GM12878 (cell line): ENCODE measurements around the gene SSH3. TPM values are rescaled to one million over a fixed set of nuclear protein-coding genes. Genes with fewer than 3 reads are reported as not detected.

Source experiments
- ATAC-seq: fragments of 200-7000 bp; cut with Tn5 transposase; 3 replicates; pipeline ENCODE4 v1.9.1; 2020; ENCODE audit warnings: mild to moderate bottlenecking, moderate library complexity
- BruUV-seq: library from RNA; stranded (reverse); fragments of 400-500 nt; replicated peaks from 2 replicates; lab custom pipeline; 2021; lab: Mats Ljungman, UMichigan
- CTCF ChIA-PET: fragments of 300-600 bp; sonication (Branson Sonifier 250); formaldehyde crosslinking; extraction: SDS; loops from one replicate; lab custom pipeline; 2021; ENCODE audit warnings: inconsistent platforms; lab: Yijun Ruan, JAX
- POLR2A ChIA-PET: fragments of 350-600 bp; formaldehyde crosslinking; extraction: SDS; loops from one replicate; lab custom pipeline; 2021; ENCODE audit warnings: inconsistent platforms; lab: Charles Lee
- RAD21 ChIA-PET: fragments of 300-600 bp; sonication (Branson Sonifier 250); formaldehyde crosslinking; loops from one replicate; lab custom pipeline; 2023; ENCODE audit warnings: antibody characterized with exemption; ENCODE audit not compliant: unreplicated experiment; lab: Charles Lee
- SMC1A ChIA-PET: fragments of 300-600 bp; sonication (Branson Sonifier 250); formaldehyde crosslinking; loops from one replicate; lab custom pipeline; 2023; ENCODE audit not compliant: unreplicated experiment, uncharacterized antibody; lab: Charles Lee
- DNase-seq: peaks from one replicate; pipeline ENCODE4 v3.0.0-alpha.2; 2011; ENCODE audit warnings: low read depth, low spot score
- FAIRE-seq: peaks from 3 replicates; lab custom pipeline; 2011; peaks lifted over from hg19 to GRCh38; lab: Jason Lieb, UNC
- H2AFZ ChIP-seq: 2 replicates; pipeline ENCODE4 v1.6.0; 2011; ENCODE audit warnings: low read depth, low read length, control low read depth; ENCODE audit not compliant: control insufficient read depth
- H3K27ac ChIP-seq: 2 replicates; pipeline ENCODE4 v1.5.1; 2011; ENCODE audit warnings: control low read depth; ENCODE audit not compliant: control insufficient read depth, insufficient read depth
- H3K27me3 ChIP-seq, 2 experiments: replicated peaks in 1 of 2; 2 replicates each; pipeline versions ENCODE4 v1.6.0 to v1.6.1; 2011; ENCODE audit warnings: low read length in 1 of 2; ENCODE audit not compliant: control insufficient read depth in 2 of 2, insufficient read depth in 2 of 2
- H3K36me3 ChIP-seq, 2 experiments: 2 replicates each; pipeline ENCODE4 v1.5.1; 2011; ENCODE audit warnings: low read length in 1 of 2; ENCODE audit not compliant: control insufficient read depth in 2 of 2, insufficient read depth in 2 of 2
- H3K4me1 ChIP-seq: 2 replicates; pipeline ENCODE4 v1.6.1; 2011; ENCODE audit warnings: mild to moderate bottlenecking, low read length, moderate library complexity, mixed read lengths; ENCODE audit not compliant: control insufficient read depth, insufficient read depth
- H3K4me2 ChIP-seq: 2 replicates; pipeline ENCODE4 v1.6.0; 2011; ENCODE audit warnings: control low read depth; ENCODE audit not compliant: control insufficient read depth, insufficient read depth
- H3K4me3 ChIP-seq: fragments of 200-600 bp; sonication (generic); 2 replicates; pipeline ENCODE4 v1.5.1; 2016
- H3K79me2 ChIP-seq: 2 replicates; pipeline ENCODE4 v1.6.0; 2011; ENCODE audit warnings: low read length; ENCODE audit not compliant: control insufficient read depth, insufficient read depth
- H3K9ac ChIP-seq: 2 replicates; pipeline ENCODE4 v1.8.0; 2011; ENCODE audit warnings: low read length, control low read depth, mixed read lengths; ENCODE audit not compliant: control insufficient read depth, insufficient read depth
- H3K9me3 ChIP-seq: replicated peaks from 3 replicates; pipeline ENCODE4 v1.5.1; 2011; ENCODE audit warnings: mild to moderate bottlenecking, low read length; ENCODE audit not compliant: control insufficient read depth, insufficient read depth
- H4K20me1 ChIP-seq: 2 replicates; pipeline ENCODE4 v1.6.0; 2011; ENCODE audit not compliant: control insufficient read depth, insufficient read depth
- BRCA1 ChIP-seq: IDR thresholded peaks from 2 replicates; pipeline ENCODE4 v1.6.1; 2011; ENCODE audit warnings: low read depth, low read length, improper control_type of control experiment
- CREB1 ChIP-seq: IDR thresholded peaks from 2 replicates; pipeline ENCODE4 v1.6.1; 2012; ENCODE audit warnings: low read depth, mild to moderate bottlenecking, inconsistent platforms
- ESRRA ChIP-seq: IDR thresholded peaks from 2 replicates; pipeline ENCODE4 v1.6.1; 2012; ENCODE audit warnings: mild to moderate bottlenecking, low read length, improper control_type of control experiment
- FOS ChIP-seq: IDR thresholded peaks from 3 replicates; pipeline ENCODE4 v1.6.1; 2011; ENCODE audit warnings: borderline replicate concordance; ENCODE audit not compliant: insufficient read length; ENCODE audit errors: extremely low read depth
- PML ChIP-seq: IDR thresholded peaks from 2 replicates; pipeline ENCODE4 v1.6.1; 2012; ENCODE audit warnings: low read length, inconsistent platforms
- RAD51 ChIP-seq: fragments of 450-650 bp; IDR thresholded peaks from 2 replicates; pipeline ENCODE4 v1.6.1; 2016; ENCODE audit warnings: moderate library complexity, mild to moderate bottlenecking, inconsistent platforms
- ZNF217 ChIP-seq: fragments of 450-650 bp; IDR thresholded peaks from 2 replicates; pipeline ENCODE4 v1.6.1; 2017; ENCODE audit warnings: antibody characterized with exemption, mild to moderate bottlenecking
- WGBS: methylation state at CpG from one replicate; pipeline ENCODE4 v1.1.6; 2016; ENCODE audit warnings: low lambda C conversion rate; ENCODE audit not compliant: insufficient replicate concordance, insufficient coverage; ENCODE audit errors: missing lambda C conversion rate; 5-methylcytosine and 5-hydroxymethylcytosine counted together
- in situ Hi-C: fragments of 300-500 bp; cut with MboI; formaldehyde crosslinking; loops from 9 replicates; pipeline ENCODE4 v1.14.3; 2018; ENCODE audit warnings: mixed read lengths
- intact Hi-C: fragments of 100-400 bp; cut with micrococcal nuclease; formaldehyde crosslinking; loops from one replicate; pipeline ENCODE4 v1.14.2; 2022; ENCODE audit not compliant: unreplicated experiment
- polyA plus RNA-seq, 11 experiments: library from polyadenylated mRNA; depleted of rRNA in 4 of 11; unstranded in 6 of 11; stranded (reverse) in 5 of 11; fragments of >200 nt; fragmentation: Nextera tagmentation in 4 of 11; fragmentation: Illumina TruSeq in 1 of 11; extraction: Ambion mirVana in 4 of 11; extraction: Trizol in 1 of 11; gene quantifications; 1 replicate in 1 of 11; 2 replicates in 10 of 11; pipeline versions ENCODE4 v1.2.1 to v1.2.3, GENCODE V29; 2011 to 2016; ENCODE audit warnings: inconsistent platforms in 2 of 11, missing spikeins in 2 of 11, low read depth in 1 of 11
- total RNA-seq, 4 experiments: library from RNA; depleted of rRNA in 3 of 4; stranded (reverse); fragments of >200 nt in 3 of 4; fragmentation: Illumina TruSeq in 1 of 4; extraction: Trizol in 1 of 4; gene quantifications; 2 replicates each; pipeline versions ENCODE4 v1.2.1 to v1.2.3, GENCODE V29; 2013 to 2021
- TF ChIP-seq, protein P1 (sequence below): fragments of 450-650 bp; IDR thresholded peaks from 2 replicates; pipeline ENCODE4 v1.6.1; 2016; ENCODE audit warnings: mild to moderate bottlenecking
- TF ChIP-seq, protein P2 (sequence below): fragments of 450-650 bp; IDR thresholded peaks from 2 replicates; pipeline ENCODE4 v1.6.1; 2014; ENCODE audit warnings: mild to moderate bottlenecking
- TF ChIP-seq, protein P3 (sequence below): IDR thresholded peaks from 2 replicates; pipeline ENCODE4 v1.6.1; 2012; ENCODE audit warnings: improper control_type of control experiment, low read depth, low read length; ENCODE audit not compliant: insufficient replicate concordance
- TF ChIP-seq, protein P4 (sequence below): fragments of 450-650 bp; conservative IDR thresholded peaks from 2 replicates; pipeline ENCODE4 v1.6.1; 2017; ENCODE audit warnings: mild to moderate bottlenecking, moderate library complexity

SSH3 gene
- total and polyA plus RNA-seq, 10 of the 15 experiments (the other 5 are each of a cell fraction or from before 2014, with no cell fraction given) = 0.05 to 0.83 (median 0.28) TPM; not detected in 3

DNA sequence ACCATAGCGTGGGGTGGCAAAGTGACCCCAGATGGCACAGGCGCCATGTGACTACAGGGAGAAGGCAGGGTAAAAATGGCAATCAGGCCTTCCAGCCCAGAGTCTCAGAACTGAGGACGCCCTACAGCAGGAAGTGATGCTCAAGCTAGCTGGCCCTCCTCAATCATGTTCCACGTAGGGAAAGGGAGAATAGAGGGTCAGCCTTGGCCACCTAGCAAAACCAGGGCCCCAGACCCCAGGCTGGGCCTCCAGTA, 15.2 kb upstream of the SSH3 start (continued):
- TF ChIP-seq, protein P1, sequence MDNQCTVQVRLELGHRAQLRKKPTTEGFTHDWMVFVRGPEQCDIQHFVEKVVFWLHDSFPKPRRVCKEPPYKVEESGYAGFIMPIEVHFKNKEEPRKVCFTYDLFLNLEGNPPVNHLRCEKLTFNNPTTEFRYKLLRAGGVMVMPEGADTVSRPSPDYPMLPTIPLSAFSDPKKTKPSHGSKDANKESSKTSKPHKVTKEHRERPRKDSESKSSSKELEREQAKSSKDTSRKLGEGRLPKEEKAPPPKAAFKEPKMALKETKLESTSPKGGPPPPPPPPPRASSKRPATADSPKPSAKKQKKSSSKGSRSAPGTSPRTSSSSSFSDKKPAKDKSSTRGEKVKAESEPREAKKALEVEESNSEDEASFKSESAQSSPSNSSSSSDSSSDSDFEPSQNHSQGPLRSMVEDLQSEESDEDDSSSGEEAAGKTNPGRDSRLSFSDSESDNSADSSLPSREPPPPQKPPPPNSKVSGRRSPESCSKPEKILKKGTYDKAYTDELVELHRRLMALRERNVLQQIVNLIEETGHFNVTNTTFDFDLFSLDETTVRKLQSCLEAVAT = 0 out of 2 replicates have a peak, but pooled peaks have one; percentile 19
- TF ChIP-seq PML (no peak), ZNF217 (no peak), RAD51 (peak; percentile 65)

DNA sequence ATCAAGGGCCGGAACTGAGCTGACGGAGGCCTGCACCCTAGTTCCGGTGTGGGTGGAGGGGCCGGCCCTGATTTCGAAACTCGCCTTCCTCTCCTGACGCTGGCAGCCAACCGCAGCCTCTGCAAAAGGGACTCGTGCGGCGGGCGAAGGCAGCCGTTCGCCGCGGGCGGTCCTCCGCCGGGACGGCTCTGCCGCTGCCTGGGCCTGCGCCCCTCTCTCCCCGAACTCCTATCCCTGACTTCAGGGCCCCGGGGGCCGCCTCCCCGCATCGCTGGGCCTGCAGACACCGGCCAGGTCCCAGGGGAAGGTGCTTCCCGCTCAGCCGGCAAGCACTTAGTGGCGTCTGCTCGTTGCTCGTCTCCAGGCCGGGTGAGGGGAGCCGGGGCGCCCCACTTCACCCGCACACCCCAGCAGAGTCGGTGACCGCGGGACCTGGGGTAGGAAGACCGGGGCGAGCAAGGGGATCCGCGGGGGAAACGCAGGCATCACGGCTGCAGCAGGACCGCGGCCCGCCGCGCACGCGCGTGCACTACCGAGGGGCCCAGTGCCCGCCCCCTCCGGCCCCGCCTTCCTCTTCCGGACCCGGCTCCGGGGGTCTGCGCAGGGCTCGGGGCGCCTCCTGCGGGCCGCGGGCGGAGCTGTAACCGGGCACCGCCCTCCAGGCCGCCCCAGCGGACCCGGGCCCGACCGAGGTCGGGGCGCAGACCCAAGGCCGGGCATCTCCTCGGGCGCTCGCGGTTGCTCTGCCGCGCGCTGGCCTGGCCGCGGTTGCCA, 14.7 kb upstream of the SSH3 start:
- peaks cover 16 to 36% of the 10 kb centered on the region in 2 experiments; a peak in 3 of 4 replicates for H3K36me3 ChIP-seq
- SMC1A ChIA-PET = interaction anchor here (0.7 to 3.6 kb wide), 8 partner anchors 10 to 93 kb away, joined by 3 to 35 read pairs (median 5); partner anchors contain the start of gene POLD4
- intact Hi-C loops = loop anchor here (1.0 kb wide), 3 partner anchors 11 to 29 kb away; no protein-coding TSS in a partner anchor
- TF ChIP-seq, protein P2, sequence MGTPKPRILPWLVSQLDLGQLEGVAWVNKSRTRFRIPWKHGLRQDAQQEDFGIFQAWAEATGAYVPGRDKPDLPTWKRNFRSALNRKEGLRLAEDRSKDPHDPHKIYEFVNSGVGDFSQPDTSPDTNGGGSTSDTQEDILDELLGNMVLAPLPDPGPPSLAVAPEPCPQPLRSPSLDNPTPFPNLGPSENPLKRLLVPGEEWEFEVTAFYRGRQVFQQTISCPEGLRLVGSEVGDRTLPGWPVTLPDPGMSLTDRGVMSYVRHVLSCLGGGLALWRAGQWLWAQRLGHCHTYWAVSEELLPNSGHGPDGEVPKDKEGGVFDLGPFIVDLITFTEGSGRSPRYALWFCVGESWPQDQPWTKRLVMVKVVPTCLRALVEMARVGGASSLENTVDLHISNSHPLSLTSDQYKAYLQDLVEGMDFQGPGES = no peak
- TF ChIP-seq CREB1 (peak; percentile 78), ESRRA (0 out of 2 replicates have a peak, but pooled peaks have one; percentile 44), BRCA1 (no peak), FOS (no peak)
- TF ChIP-seq, protein P3, sequence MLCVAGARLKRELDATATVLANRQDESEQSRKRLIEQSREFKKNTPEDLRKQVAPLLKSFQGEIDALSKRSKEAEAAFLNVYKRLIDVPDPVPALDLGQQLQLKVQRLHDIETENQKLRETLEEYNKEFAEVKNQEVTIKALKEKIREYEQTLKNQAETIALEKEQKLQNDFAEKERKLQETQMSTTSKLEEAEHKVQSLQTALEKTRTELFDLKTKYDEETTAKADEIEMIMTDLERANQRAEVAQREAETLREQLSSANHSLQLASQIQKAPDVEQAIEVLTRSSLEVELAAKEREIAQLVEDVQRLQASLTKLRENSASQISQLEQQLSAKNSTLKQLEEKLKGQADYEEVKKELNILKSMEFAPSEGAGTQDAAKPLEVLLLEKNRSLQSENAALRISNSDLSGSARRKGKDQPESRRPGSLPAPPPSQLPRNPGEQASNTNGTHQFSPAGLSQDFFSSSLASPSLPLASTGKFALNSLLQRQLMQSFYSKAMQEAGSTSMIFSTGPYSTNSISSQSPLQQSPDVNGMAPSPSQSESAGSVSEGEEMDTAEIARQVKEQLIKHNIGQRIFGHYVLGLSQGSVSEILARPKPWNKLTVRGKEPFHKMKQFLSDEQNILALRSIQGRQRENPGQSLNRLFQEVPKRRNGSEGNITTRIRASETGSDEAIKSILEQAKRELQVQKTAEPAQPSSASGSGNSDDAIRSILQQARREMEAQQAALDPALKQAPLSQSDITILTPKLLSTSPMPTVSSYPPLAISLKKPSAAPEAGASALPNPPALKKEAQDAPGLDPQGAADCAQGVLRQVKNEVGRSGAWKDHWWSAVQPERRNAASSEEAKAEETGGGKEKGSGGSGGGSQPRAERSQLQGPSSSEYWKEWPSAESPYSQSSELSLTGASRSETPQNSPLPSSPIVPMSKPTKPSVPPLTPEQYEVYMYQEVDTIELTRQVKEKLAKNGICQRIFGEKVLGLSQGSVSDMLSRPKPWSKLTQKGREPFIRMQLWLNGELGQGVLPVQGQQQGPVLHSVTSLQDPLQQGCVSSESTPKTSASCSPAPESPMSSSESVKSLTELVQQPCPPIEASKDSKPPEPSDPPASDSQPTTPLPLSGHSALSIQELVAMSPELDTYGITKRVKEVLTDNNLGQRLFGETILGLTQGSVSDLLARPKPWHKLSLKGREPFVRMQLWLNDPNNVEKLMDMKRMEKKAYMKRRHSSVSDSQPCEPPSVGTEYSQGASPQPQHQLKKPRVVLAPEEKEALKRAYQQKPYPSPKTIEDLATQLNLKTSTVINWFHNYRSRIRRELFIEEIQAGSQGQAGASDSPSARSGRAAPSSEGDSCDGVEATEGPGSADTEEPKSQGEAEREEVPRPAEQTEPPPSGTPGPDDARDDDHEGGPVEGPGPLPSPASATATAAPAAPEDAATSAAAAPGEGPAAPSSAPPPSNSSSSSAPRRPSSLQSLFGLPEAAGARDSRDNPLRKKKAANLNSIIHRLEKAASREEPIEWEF = no peak
- TF ChIP-seq, protein P4, sequence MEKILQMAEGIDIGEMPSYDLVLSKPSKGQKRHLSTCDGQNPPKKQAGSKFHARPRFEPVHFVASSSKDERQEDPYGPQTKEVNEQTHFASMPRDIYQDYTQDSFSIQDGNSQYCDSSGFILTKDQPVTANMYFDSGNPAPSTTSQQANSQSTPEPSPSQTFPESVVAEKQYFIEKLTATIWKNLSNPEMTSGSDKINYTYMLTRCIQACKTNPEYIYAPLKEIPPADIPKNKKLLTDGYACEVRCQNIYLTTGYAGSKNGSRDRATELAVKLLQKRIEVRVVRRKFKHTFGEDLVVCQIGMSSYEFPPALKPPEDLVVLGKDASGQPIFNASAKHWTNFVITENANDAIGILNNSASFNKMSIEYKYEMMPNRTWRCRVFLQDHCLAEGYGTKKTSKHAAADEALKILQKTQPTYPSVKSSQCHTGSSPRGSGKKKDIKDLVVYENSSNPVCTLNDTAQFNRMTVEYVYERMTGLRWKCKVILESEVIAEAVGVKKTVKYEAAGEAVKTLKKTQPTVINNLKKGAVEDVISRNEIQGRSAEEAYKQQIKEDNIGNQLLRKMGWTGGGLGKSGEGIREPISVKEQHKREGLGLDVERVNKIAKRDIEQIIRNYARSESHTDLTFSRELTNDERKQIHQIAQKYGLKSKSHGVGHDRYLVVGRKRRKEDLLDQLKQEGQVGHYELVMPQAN = peak; percentile 88

More for the DNA sequence above, 14.7 kb upstream of the SSH3 start:
- no peaks in the 10 kb centered on the region for H4K20me1 ChIP-seq
- H3K4me1 ChIP-seq = peaks cover 26% of the 10 kb centered on the region
- BruUV-seq = no TSS peak
- H3K9ac ChIP-seq = peak overlapping the region; percentile 96
- in situ Hi-C loops = no loop called here
- H3K27ac ChIP-seq = peak overlapping the region; percentile 99
- H3K9me3 ChIP-seq = no peaks in the 10 kb centered on the region
- ChIA-PET POLR2A (interaction anchor here (0.6 to 3.3 kb wide), 14 partner anchors 11 to 170 kb away, joined by 3 to 46 read pairs (median 5); partner anchors contain the start of genes GRK2 and KDM2A), CTCF (interaction anchor here (0.7 to 3.1 kb wide), 11 partner anchors 11 to 94 kb away, joined by 3 to 18 read pairs (median 7); partner anchors contain the start of genes GRK2 and SSH3), RAD21 (interaction anchor here (0.7 to 4.0 kb wide), 11 partner anchors 11 to 113 kb away, joined by 3 to 28 read pairs (median 6); partner anchors contain the start of genes GRK2 and PPP1CA)
- ATAC-seq (peak; percentile 88), DNase-seq (peak; percentile 61), FAIRE-seq (peak; percentile 99)
- peak overlapping the region; percentile 94 for H3K4me2 ChIP-seq
- H3K79me2 ChIP-seq = peaks cover 19% of the 10 kb centered on the region
- H3K27me3 ChIP-seq = no peaks in the 10 kb centered on the region
- H2AFZ ChIP-seq = peak overlapping the region; percentile 68
- peak overlapping the region; percentile 97 for H3K4me3 ChIP-seq
- WGBS = 1% methylated on average over 33 of the region's 87 CpGs
